HG03432 (cell line): ENCODE measurements around the gene MYOM1.

Experiments used
- ATAC-seq: cut with Tn5 transposase; IDR thresholded peaks from one replicate; pipeline ENCODE4 v1.9.1; 2021; ENCODE audit warnings: mild to moderate bottlenecking, moderate library complexity; ENCODE audit not compliant: unreplicated experiment

The MYOM1 gene

DNA sequence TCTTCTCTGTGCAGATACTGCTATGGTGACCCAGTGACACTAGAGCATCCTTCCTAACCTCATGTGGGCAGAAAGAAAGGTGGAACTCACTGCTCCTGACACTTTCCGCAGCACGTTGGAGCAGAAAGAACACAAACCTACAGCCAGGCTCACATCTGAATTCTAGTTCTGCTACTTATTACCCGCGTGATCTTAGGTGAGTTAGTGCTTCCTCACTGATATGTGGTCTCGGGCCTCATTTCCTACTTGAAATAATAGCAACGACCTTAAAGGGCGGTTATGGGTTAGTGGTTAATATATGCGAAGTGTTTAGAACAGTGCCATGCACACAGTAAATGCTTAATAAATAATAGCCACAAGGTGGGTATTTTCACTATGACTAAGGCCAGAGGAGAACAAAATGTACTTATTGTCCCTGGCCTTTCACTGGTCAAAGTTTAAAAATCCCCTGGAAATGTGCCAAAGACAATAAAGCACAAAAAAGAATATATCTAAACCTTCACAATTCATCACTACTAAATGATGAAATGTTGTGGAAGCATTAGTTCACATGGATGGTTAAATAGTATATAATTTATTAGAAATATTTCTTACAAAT, 66.6 kb downstream of the MYOM1 start:
- peak; percentile 87 for ATAC-seq

- ATAC-seq, result no peak
Measured at GRCh38 chr18:3152294-3152693, 67.5 kb downstream of the MYOM1 start.

DNA sequence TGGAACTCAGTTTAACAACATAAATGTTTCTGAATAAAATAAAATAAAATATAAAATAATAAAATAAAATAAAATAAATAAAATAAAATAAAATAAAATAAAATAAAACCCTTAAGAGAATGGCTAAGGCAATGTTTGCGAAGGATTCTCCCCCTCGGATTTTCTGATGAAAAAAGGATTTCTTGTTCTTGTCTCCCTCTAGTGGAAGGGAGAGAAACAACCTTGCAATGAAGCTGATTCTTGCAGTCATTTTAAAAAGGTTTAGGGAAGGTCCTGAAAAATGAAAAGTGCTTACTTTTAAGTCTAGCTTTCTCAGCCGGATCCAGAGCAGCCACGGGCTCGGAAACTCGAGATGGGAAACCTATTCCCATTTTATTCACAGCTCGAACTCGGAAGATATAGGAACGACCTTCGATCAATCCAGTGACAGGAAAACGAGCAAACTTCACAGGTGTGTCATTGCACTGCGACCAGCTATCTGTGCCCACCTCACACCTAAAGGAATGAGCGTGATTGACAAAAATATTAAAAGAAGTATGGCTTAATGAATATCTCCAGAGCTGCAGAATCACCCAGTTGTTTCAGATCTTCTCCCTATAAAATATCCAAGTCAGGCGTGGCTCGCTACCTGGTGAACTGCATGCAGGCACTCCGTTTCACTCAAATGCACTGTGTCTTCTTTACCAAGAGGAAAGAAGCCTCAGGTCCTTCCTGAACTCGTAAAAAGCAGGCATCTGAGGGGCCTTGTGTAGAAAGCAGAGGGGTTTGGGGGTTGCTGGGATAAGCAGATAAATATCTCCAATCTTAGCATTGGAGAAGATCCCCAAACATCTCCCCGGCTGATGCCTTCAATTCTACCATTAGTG, 68.1 kb downstream of the MYOM1 start:
- ATAC-seq, result no peak

DNA sequence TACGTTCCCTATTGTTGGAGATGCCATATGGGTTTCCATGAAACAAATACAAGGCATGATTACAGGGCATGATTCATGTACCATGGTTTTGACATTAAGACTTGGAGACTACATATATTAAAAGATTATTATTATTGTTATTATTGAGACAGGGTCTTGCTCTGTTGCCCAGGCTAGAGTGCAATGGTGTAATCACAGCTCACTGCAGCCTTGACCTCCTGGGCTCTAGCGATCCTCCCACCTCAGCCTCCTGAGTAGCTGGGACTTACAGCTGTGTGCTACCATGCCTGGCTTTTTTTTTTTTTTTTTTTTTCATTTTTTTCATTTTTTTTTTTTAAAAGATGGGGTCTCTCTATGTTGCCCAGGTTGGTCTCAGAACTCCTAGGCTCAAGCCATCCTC, 69.1 kb downstream of the MYOM1 start:
- no peak for ATAC-seq

GRCh38 chr18:3150274-3150673, 69.5 kb downstream of the MYOM1 start:
- ATAC-seq, result no peak

- ATAC-seq, result no peak
Measured at GRCh38 chr18:3148930-3149535, 70.7 kb downstream of the MYOM1 start.

GRCh38 chr18:3147935-3148554, 71.7 kb downstream of the MYOM1 start:
- no peak for ATAC-seq

DNA sequence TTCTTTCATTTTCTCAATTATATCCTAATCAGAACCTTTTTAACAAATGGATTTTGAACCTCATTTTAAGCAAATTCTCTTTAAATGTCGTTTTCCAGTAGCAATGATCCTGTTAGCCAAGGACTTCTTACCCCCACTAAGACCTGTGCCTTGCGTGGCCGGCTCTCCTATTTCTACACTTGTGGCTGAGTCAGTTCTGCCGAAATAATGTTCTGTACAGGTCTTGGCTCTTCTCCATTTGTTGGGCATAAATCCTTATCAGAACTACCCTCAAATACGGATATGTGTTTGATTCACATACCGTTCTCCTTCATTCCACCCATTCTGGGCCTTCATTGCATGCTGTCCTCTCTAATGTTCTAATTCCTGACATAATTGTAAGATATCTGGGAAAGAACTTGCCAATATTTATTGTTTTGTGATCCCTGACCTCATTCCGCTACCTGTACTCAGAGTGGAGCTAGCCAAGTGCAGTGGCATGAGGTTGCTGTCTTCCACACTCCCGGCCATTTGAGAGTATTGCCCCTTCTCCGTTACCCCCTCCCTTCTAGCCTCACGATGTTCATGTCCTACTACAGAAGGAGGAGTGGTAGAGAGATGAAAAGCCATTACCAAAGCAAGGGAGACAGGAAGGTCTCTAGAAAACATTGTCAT, 78.7 kb downstream of the MYOM1 start:
- ATAC-seq, result no peak

DNA sequence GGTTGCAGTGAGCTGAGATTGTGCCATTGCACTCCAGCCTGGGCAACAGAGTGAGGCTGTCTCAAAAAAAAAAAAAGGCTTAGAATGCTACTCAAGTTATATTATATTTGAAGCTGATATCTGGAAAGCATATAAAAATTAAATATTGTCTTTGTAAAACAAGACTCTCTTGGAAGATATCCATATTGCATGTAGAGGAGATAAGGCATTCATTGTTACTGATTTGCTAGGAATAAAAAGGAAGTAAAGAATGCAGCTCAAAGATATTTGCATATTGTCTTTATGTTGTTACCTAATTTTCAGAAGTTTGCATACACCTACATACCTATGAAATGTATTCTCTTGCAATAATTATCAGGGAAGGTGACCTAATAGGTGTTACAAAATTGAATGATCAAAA, 79.4 kb downstream of the MYOM1 start:
- ATAC-seq, result no peak

DNA sequence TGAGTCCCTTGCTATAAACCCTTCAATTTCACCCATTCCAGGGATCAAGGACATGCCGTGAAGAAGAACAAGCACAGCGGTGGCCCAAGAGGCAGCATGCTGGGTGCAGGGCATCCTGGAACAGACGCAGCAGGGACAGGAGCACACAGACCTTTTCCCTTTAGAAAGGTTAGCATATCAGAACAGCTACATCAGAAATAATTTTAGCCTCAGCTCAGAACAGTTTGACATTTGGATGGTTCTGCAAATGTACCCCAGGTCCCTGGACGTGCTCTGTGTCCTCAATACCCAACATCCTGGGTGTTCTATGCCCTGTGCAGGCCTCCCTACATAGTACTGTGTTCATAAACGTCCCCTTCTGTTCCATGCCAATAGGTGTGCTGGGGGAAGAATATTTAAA, 80.4 kb downstream of the MYOM1 start:
- no peak for ATAC-seq

DNA sequence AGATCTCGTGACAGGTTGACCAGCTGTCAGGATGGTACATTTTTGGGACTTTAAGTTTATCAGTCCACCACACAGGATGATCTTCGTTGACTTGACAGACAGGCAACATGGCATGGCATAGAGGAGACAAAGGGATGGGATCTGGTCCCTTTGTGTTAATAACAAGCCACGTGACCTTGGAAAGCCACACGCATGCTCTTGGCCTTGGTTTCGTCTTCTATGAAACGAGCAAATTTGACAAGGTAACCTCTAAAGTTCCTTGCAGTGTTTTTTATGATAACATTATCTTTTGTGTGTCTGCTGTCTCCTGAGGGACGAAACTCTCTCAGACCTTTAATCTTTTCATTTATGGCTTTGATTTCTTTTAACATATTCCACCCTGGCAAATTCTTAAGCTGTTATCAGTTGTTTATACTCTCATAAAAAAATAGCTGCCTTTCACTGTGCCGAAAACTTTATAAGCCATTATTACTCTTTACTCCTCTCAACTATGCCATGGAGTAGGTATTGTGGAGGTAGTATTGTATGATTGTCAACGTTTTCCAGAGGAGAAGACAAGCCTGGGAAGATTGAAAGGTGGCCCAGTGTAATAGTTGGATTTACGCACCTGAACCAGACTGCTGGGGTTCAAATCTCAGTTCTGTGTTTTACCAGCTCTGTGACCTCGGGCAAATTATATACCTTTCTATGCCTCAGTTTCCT, 81.3 kb downstream of the MYOM1 start:
- no peak for ATAC-seq

- no peak for ATAC-seq
Measured at GRCh38 chr18:3135536-3135935, 84.2 kb downstream of the MYOM1 start.

GRCh38 chr18:3132700-3133099, 87.1 kb downstream of the MYOM1 start:
- no peak for ATAC-seq

DNA sequence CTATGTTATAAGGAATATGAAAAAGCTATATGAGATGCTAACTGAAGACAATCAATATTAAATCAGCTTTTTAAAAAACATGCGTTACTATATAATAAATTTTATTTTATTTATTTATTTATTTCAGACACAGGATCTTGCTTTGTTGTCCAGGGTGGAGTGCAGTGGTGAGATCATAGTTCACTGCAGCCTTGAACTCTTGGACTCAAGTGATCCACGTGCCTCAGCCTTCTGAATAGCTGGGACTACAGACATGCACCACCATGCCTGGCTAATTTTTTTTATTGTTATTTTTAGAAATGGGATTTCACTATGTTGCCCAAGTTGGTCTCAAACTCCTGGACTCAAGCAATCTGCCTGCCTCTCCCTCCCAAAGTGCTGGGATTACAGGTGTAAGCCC, 89.4 kb downstream of the MYOM1 start:
- ATAC-seq, result no peak

DNA sequence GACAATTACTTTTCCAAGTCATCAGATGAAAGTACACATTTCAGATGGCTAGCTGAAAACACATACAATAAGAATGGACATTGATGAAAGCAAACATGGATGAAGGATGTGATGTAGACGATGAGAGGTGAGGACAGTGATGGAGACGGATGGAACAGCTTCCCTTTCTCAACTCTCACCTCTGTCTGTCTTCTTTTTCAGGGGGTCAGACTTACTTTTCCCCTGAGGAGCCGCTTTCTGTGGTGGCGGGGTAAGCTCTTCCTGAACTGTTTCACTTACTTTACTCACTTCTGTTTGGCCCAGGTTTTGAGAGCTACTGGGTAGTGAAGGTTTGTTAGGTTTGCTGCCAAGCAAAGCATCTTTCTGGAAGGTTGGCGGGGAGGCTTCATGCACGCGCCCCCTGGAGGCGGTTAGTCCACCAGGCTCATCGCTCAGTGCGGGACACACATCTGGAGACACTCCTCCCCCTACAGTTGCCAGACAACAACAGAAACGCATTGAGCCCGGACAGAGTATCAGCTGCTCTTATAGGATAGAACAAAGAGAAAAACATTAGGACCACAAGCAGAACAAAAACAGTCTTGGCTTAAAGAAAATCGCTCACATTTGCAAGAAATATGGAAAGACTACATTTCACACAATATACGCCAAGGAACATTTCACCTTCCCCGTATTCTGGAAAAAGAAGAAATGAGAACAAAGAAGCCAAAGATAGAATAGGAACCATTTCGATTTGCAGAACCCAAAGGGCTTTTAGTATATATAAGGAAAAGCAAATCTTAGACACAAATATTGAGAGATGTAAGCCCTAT, 90.5 kb downstream of the MYOM1 start:
- ATAC-seq, result peak; percentile 99

- no peak for ATAC-seq
Measured at GRCh38 chr18:3126457-3127097, 93.2 kb downstream of the MYOM1 start.

- ATAC-seq, result no peak
Measured at GRCh38 chr18:3124822-3125221, 94.9 kb downstream of the MYOM1 start.

DNA sequence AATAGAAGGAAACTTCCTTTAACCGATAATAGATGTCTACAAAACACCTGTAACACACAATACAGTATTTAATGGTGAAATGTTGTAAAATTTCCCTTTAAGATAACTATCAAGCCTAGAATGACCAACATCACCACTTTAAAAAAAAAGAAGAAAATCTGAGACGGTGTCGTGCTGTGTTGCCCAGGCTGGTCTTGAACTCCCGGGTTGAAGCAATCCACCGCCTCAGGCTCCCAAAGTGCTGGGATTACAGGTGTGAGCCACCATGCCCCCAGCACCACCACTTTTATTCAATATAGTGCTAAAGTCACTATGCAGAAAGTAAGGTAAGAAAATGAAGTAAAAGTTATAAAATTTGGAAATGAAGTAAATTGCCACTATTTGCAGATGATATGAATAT, 96.9 kb downstream of the MYOM1 start:
- ATAC-seq, result no peak

DNA sequence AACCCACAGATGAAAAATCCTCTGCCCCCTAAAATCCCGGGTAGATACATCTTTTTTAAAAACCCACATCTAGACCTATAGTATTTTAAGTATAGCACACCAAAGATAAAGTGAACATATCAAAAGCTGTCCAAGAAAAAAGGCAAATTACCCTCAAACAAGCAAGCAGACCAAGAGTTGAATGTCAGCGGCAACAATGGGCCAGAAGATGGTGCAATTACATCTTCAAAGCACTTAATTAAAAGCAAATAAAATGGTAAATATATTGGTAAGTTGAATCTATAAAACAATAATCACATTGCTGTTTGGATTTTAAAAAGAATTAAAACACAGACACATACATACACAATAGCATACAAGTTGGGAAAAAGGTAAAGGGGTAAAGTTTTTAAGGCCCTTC, 98.5 kb downstream of the MYOM1 start:
- no peak for ATAC-seq
